ENCODE measurements around the gene MYO5A. TPM values are rescaled to one million over a fixed set of nuclear protein-coding genes. Genes with fewer than 3 reads are reported as not detected.
"Not testable (repeated sequence)": the region's sequence is repeated elsewhere in the genome, so short reads cannot be mapped to it uniquely, and the experiment has no call there.

The MYO5A gene
- total RNA-seq, 1 experiment from 2014 or later, result 14.5 TPM

- Histone ChIP-seq H3K36me3 (no peaks in the 10 kb centered on the region), H3K27me3 (no peaks in the 10 kb centered on the region), H3K9me3 (no peaks in the 10 kb centered on the region), H3K4me3 (no peak overlapping the region)
- DNase-seq, result no peak
Measured at GRCh38 chr15:52518487-52519371, 10.0 kb downstream of the MYO5A start.

- H3K9me3 ChIP-seq, result no peaks in the 10 kb centered on the region
- DNase-seq, result no peak
- no peak overlapping the region for H3K4me3 ChIP-seq
- no peaks in the 10 kb centered on the region for H3K36me3 ChIP-seq
- H3K27me3 ChIP-seq, result no peaks in the 10 kb centered on the region
Measured at GRCh38 chr15:52517014-52517413, 11.7 kb downstream of the MYO5A start.

- Histone ChIP-seq H3K4me3 (no peak overlapping the region), H3K9me3 (no peaks in the 10 kb centered on the region), H3K36me3 (no peaks in the 10 kb centered on the region), H3K27me3 (no peaks in the 10 kb centered on the region)
- no peak for DNase-seq
Measured at GRCh38 chr15:52515343-52515742, 13.3 kb downstream of the MYO5A start.

GRCh38 chr15:52514482-52514881, 14.2 kb downstream of the MYO5A start:
- no peak overlapping the region for H3K4me3 ChIP-seq
- no peaks in the 10 kb centered on the region for H3K27me3 ChIP-seq
- H3K36me3 ChIP-seq, result no peaks in the 10 kb centered on the region
- H3K9me3 ChIP-seq, result no peaks in the 10 kb centered on the region
- DNase-seq, result no peak

- not testable (repeated sequence) for H3K9me3 ChIP-seq, H3K27me3 ChIP-seq, H3K4me3 ChIP-seq, DNase-seq, H3K36me3 ChIP-seq
Measured at GRCh38 chr15:52512869-52513268, 15.8 kb downstream of the MYO5A start.

- Histone ChIP-seq H3K36me3 (no peaks in the 10 kb centered on the region), H3K4me3 (no peak overlapping the region), H3K27me3 (no peaks in the 10 kb centered on the region), H3K9me3 (no peaks in the 10 kb centered on the region)
- DNase-seq, result no peak
Measured at GRCh38 chr15:52511084-52511483, 17.6 kb downstream of the MYO5A start.

- DNase-seq, result no peak
- no peaks in the 10 kb centered on the region for H3K9me3 ChIP-seq
Measured at GRCh38 chr15:52509500-52510245, 19.0 kb downstream of the MYO5A start.

GRCh38 chr15:52506549-52506948, 22.1 kb downstream of the MYO5A start:
- no peak for DNase-seq
- Histone ChIP-seq H3K36me3 (no peaks in the 10 kb centered on the region), H3K9me3 (no peaks in the 10 kb centered on the region), H3K27me3 (no peaks in the 10 kb centered on the region), H3K4me3 (no peak overlapping the region)

More at GRCh38 chr15:52509500-52510245, 19.0 kb downstream of the MYO5A start:
- no peaks in the 10 kb centered on the region for H3K27me3 ChIP-seq
- no peak overlapping the region for H3K4me3 ChIP-seq
- no peaks in the 10 kb centered on the region for H3K36me3 ChIP-seq

GRCh38 chr15:52505151-52505550, 23.5 kb downstream of the MYO5A start:
- H3K4me3 ChIP-seq, result no peak overlapping the region
- no peak for DNase-seq
- no peaks in the 10 kb centered on the region for H3K9me3 ChIP-seq
- no peaks in the 10 kb centered on the region for H3K27me3 ChIP-seq
- H3K36me3 ChIP-seq, result no peaks in the 10 kb centered on the region

GRCh38 chr15:52503788-52504496, 24.7 kb downstream of the MYO5A start:
- H3K27me3 ChIP-seq, result no peaks in the 10 kb centered on the region
- H3K9me3 ChIP-seq, result no peaks in the 10 kb centered on the region
- H3K4me3 ChIP-seq, result no peak overlapping the region
- DNase-seq, result no peak
- H3K36me3 ChIP-seq, result no peaks in the 10 kb centered on the region

GRCh38 chr15:52502608-52503007, 26.1 kb downstream of the MYO5A start:
- DNase-seq, result no peak

GRCh38 chr15:52499506-52499905, 29.2 kb downstream of the MYO5A start:
- Histone ChIP-seq H3K27me3 (no peaks in the 10 kb centered on the region), H3K36me3 (no peaks in the 10 kb centered on the region), H3K4me3 (no peak overlapping the region), H3K9me3 (no peaks in the 10 kb centered on the region)
- no peak for DNase-seq

More at GRCh38 chr15:52502608-52503007, 26.1 kb downstream of the MYO5A start:
- Histone ChIP-seq H3K27me3 (no peaks in the 10 kb centered on the region), H3K36me3 (no peaks in the 10 kb centered on the region), H3K4me3 (no peak overlapping the region), H3K9me3 (no peaks in the 10 kb centered on the region)

- Histone ChIP-seq H3K9me3 (no peaks in the 10 kb centered on the region), H3K27me3 (no peaks in the 10 kb centered on the region), H3K36me3 (no peaks in the 10 kb centered on the region), H3K4me3 (no peak overlapping the region)
- DNase-seq, result no peak
Measured at GRCh38 chr15:52498706-52499105, 30.0 kb downstream of the MYO5A start.

GRCh38 chr15:52496776-52497470, 31.8 kb downstream of the MYO5A start:
- no peaks in the 10 kb centered on the region for H3K36me3 ChIP-seq
- DNase-seq, result peak; percentile 71
- no peaks in the 10 kb centered on the region for H3K9me3 ChIP-seq
- H3K4me3 ChIP-seq, result no peak overlapping the region
- H3K27me3 ChIP-seq, result no peaks in the 10 kb centered on the region

- no peak overlapping the region for H3K4me3 ChIP-seq
- DNase-seq, result no peak
- no peaks in the 10 kb centered on the region for H3K27me3 ChIP-seq
- H3K9me3 ChIP-seq, result no peaks in the 10 kb centered on the region
- H3K36me3 ChIP-seq, result no peaks in the 10 kb centered on the region
Measured at GRCh38 chr15:52496175-52496574, 32.5 kb downstream of the MYO5A start.

GRCh38 chr15:52495125-52495524, 33.6 kb downstream of the MYO5A start:
- H3K9me3 ChIP-seq, result no peaks in the 10 kb centered on the region
- H3K4me3 ChIP-seq, result no peak overlapping the region
- no peak for DNase-seq
- no peaks in the 10 kb centered on the region for H3K27me3 ChIP-seq
- no peaks in the 10 kb centered on the region for H3K36me3 ChIP-seq
